ENCODE measurements around the gene KIT.

Gene KIT

GRCh38 chr4:54781756-54782155 lies 124.0 kb downstream of the KIT start:
- Histone ChIP-seq H3K9me2 (replicated peaks; ENCODE audit: insufficient read depth, low read length) (no peaks in the 10 kb centered on the region), H4K20me1 (ENCODE audit: low read depth, low read length) (no peaks in the 10 kb centered on the region), H3K9me3 (ENCODE audit: insufficient read depth, low read length) (no peaks in the 10 kb centered on the region), H3K36me3 (ENCODE audit: low read length) (no peaks in the 10 kb centered on the region), H3K9ac (ENCODE audit: low read length) (no peak overlapping the region), H2AFZ (ENCODE audit: low read depth, low read length, severe bottlenecking) (no peak overlapping the region), H3K4me2 (ENCODE audit: low read depth, low read length, poor library complexity, severe bottlenecking) (no peak overlapping the region), H3K79me2 (ENCODE audit: insufficient read depth, low read length) (no peaks in the 10 kb centered on the region), H3K27me3 (ENCODE audit: low read length) (no peaks in the 10 kb centered on the region), H3K27ac (ENCODE audit: low read depth, low read length) (no peak overlapping the region), H3K4me3 (ENCODE audit: insufficient read depth, low read length, poor library complexity, severe bottlenecking) (no peak overlapping the region), H3F3A (ENCODE audit: insufficient read depth) (no peaks in the 10 kb centered on the region)
- TF ChIP-seq EZH2phosphoT487 (conservative IDR thresholded peaks at IDR 0.05; ENCODE audit: low read length) = no peak
- TF ChIP-seq, protein P1, sequence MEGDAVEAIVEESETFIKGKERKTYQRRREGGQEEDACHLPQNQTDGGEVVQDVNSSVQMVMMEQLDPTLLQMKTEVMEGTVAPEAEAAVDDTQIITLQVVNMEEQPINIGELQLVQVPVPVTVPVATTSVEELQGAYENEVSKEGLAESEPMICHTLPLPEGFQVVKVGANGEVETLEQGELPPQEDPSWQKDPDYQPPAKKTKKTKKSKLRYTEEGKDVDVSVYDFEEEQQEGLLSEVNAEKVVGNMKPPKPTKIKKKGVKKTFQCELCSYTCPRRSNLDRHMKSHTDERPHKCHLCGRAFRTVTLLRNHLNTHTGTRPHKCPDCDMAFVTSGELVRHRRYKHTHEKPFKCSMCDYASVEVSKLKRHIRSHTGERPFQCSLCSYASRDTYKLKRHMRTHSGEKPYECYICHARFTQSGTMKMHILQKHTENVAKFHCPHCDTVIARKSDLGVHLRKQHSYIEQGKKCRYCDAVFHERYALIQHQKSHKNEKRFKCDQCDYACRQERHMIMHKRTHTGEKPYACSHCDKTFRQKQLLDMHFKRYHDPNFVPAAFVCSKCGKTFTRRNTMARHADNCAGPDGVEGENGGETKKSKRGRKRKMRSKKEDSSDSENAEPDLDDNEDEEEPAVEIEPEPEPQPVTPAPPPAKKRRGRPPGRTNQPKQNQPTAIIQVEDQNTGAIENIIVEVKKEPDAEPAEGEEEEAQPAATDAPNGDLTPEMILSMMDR (IDR thresholded peaks at IDR 0.05; ENCODE audit: insufficient read depth, low read length, poor library complexity, severe bottlenecking) = no peak

DNA sequence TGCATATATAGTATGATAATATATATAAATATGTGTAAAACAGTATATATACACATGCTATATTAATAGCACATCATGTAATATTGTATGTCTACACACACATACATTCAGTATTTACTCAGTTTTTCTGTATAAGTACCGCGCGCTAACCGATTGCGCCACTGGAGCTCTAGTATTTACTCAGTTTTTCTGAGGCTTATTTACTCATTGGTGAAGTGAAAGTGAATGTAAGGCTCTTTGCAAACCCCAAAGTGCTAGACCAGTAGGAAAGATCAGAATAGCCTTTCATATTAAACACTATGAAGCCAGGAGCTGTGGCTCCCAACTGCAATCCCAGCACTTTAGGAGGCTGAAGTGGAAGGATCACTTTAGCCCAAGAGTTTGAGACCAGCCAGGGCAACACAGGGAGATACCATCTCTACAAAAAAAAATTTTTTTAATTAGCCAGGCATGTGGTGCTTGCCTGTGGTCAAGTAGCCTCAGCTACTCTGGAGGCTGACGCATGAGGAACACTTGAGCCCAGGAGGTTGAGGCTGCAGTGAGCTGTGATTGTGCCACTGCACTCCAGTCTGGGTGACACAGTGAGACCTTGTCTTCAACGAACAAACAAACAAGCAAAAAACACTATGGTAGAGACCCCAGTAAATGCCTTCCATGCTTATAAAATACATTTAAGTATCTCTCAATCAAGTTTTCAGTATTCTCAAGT lies 125.8 kb downstream of the KIT start:
- Histone ChIP-seq H3K4me3 (ENCODE audit: insufficient read depth, low read length, poor library complexity, severe bottlenecking) (no peak overlapping the region), H3F3A (ENCODE audit: insufficient read depth) (no peaks in the 10 kb centered on the region), H2AFZ (ENCODE audit: low read depth, low read length, severe bottlenecking) (no peak overlapping the region), H3K27ac (ENCODE audit: low read depth, low read length) (no peak overlapping the region), H3K79me2 (ENCODE audit: insufficient read depth, low read length) (no peaks in the 10 kb centered on the region), H3K9me2 (replicated peaks; ENCODE audit: insufficient read depth, low read length) (no peaks in the 10 kb centered on the region), H3K36me3 (ENCODE audit: low read length) (no peaks in the 10 kb centered on the region), H3K4me2 (ENCODE audit: low read depth, low read length, poor library complexity, severe bottlenecking) (no peak overlapping the region), H3K27me3 (ENCODE audit: low read length) (no peaks in the 10 kb centered on the region), H4K20me1 (ENCODE audit: low read depth, low read length) (no peaks in the 10 kb centered on the region), H3K9ac (ENCODE audit: low read length) (no peak overlapping the region), H3K9me3 (ENCODE audit: insufficient read depth, low read length) (no peaks in the 10 kb centered on the region)
- TF ChIP-seq, protein P1 (IDR thresholded peaks at IDR 0.05; ENCODE audit: insufficient read depth, low read length, poor library complexity, severe bottlenecking) = no peak
- TF ChIP-seq EZH2phosphoT487 (conservative IDR thresholded peaks at IDR 0.05; ENCODE audit: low read length) = no peak

DNA sequence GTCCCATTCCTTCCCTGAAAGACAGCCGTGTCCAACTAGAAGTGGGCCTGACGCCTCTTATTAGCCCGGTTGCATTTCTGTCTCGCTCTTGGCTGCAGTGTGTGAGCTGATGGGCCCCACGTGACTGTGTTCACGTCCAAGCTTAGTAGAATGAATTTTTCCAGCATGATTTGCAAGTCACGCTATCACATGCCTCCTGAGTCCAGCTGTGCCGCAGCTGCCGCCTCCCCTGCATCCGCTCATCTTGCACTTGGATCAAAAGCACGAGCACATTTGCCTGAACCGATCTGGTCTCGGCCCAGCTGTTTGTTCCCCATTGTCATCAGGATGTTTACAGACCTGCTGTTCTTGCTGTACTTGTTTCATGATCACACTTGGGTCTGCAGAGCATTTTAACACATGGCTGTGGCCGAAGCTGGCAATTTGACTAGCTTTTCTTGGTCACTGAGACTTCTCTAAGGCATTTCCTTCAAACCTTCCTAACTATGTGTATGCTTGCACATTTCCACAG lies 126.5 kb downstream of the KIT start:
- Histone ChIP-seq H2AFZ (ENCODE audit: low read depth, low read length, severe bottlenecking) (no peak overlapping the region), H3K9ac (ENCODE audit: low read length) (no peak overlapping the region), H3K27me3 (ENCODE audit: low read length) (no peaks in the 10 kb centered on the region), H3K9me3 (ENCODE audit: insufficient read depth, low read length) (no peaks in the 10 kb centered on the region), H4K20me1 (ENCODE audit: low read depth, low read length) (no peaks in the 10 kb centered on the region), H3K79me2 (ENCODE audit: insufficient read depth, low read length) (no peaks in the 10 kb centered on the region), H3K36me3 (ENCODE audit: low read length) (no peaks in the 10 kb centered on the region), H3K27ac (ENCODE audit: low read depth, low read length) (no peak overlapping the region), H3K4me3 (ENCODE audit: insufficient read depth, low read length, poor library complexity, severe bottlenecking) (no peak overlapping the region), H3F3A (ENCODE audit: insufficient read depth) (no peaks in the 10 kb centered on the region), H3K4me2 (ENCODE audit: low read depth, low read length, poor library complexity, severe bottlenecking) (no peak overlapping the region), H3K9me2 (replicated peaks; ENCODE audit: insufficient read depth, low read length) (no peaks in the 10 kb centered on the region)
- no peak for TF ChIP-seq EZH2phosphoT487 (conservative IDR thresholded peaks at IDR 0.05; ENCODE audit: low read length)
- TF ChIP-seq, protein P1 (IDR thresholded peaks at IDR 0.05; ENCODE audit: insufficient read depth, low read length, poor library complexity, severe bottlenecking) = no peak

All from SU-DHL-6 (cell line).